Measurements from ENCODE around the gene SLC2A4RG. TPM values are rescaled to one million over a fixed set of nuclear protein-coding genes. Genes with fewer than 3 reads are reported as not detected.

Gene SLC2A4RG
- total RNA-seq, 4 donors from 2014 or later = 26.0 to 55.9 (median 39.3) TPM

- Histone ChIP-seq H3K4me3 (replicated peaks in 1 of 3) (no peak overlapping the region), H3K9me3 (no peaks in the 10 kb centered on the region), H3K4me1 (peaks cover 0 to 4% of the 10 kb centered on the region in 2 donors), H3K27ac (no peak overlapping the region), H3K36me3 (peaks cover 20 to 21% of the 10 kb centered on the region in 2 donors), H3K27me3 (no peaks in the 10 kb centered on the region)
- 93% methylated on average over 29 to 43 of the region's 47 CpGs for WGBS, 2 donors
- TF ChIP-seq CTCF (IDR thresholded peaks at IDR 0.05) (no peak), POLR2A (IDR thresholded peaks at IDR 0.05) (no peak)
- no peak for DNase-seq
- intact Hi-C loops (cut with DNase I) = no loop called here
These were observed 7.3 kb downstream of the SLC2A4RG start for GRCh38 chr20:63746751-63747315.

GRCh38 chr20:63747622-63748069, 8.1 kb downstream of the SLC2A4RG start:
- Histone ChIP-seq H3K4me1 (peaks cover 5 to 10% of the 10 kb centered on the region in 2 donors), H3K36me3 (peaks cover 16 to 17% of the 10 kb centered on the region in 2 donors), H3K9me3 (no peaks in the 10 kb centered on the region), H3K27me3 (no peaks in the 10 kb centered on the region), H3K27ac (no peak overlapping the region), H3K4me3 (replicated peaks in 1 of 3) (no peak overlapping the region)
- WGBS, 2 donors = 94 to 100% methylated on average over 1 to 3 of the region's 13 CpGs
- no peak for DNase-seq
- intact Hi-C loops (cut with DNase I) = no loop called here
- no peak for TF ChIP-seq CTCF (IDR thresholded peaks at IDR 0.05)
- no peak for TF ChIP-seq POLR2A (IDR thresholded peaks at IDR 0.05)

- Histone ChIP-seq H3K27ac (no peak overlapping the region), H3K36me3 (peaks cover 9 to 10% of the 10 kb centered on the region in 2 donors), H3K9me3 (no peaks in the 10 kb centered on the region), H3K4me1 (peaks cover 9 to 16% of the 10 kb centered on the region in 2 donors), H3K4me3 (replicated peaks in 1 of 3) (no peak overlapping the region), H3K27me3 (no peaks in the 10 kb centered on the region)
- 79 to 80% methylated on average over 13 to 14 of the region's 20 CpGs for WGBS, 2 donors
- TF ChIP-seq POLR2A (IDR thresholded peaks at IDR 0.05) = no peak
- no peak for TF ChIP-seq CTCF (IDR thresholded peaks at IDR 0.05)
- no peak for DNase-seq
- intact Hi-C loops (cut with DNase I) = no loop called here
These were observed 8.7 kb downstream of the SLC2A4RG start for GRCh38 chr20:63748070-63748933.

GRCh38 chr20:63748934-63749270, 9.3 kb downstream of the SLC2A4RG start:
- DNase-seq = no peak
- Histone ChIP-seq H3K4me3 (replicated peaks in 1 of 3) (no peak overlapping the region), H3K36me3 (peaks cover 5 to 7% of the 10 kb centered on the region in 2 donors), H3K27me3 (no peaks in the 10 kb centered on the region), H3K4me1 (peaks cover 9 to 17% of the 10 kb centered on the region in 2 donors), H3K9me3 (no peaks in the 10 kb centered on the region), H3K27ac (no peak overlapping the region)
- intact Hi-C loops (cut with DNase I) = no loop called here
- no peak for TF ChIP-seq POLR2A (IDR thresholded peaks at IDR 0.05)
- TF ChIP-seq CTCF (IDR thresholded peaks at IDR 0.05) = no peak
- WGBS, 2 donors = 93 to 95% methylated on average over 11 of the region's 11 CpGs
